RWPE2 (cell line): Measurements from ENCODE around the gene SGK2.

Experiments
- ATAC-seq: fragments of 200-7000 bp; cut with Tn5 transposase; 3 replicates; pipeline ENCODE4 v1.9.1; 2021; ENCODE audit warnings: low read depth
- DNase-seq: peaks from one replicate; pipeline ENCODE4 v3.0.0-alpha.2; 2020; ENCODE audit warnings: low spot score
- H3K27ac ChIP-seq: fragments of 450-650 bp; 2 replicates; pipeline ENCODE4 v1.5.1; 2017; ENCODE audit warnings: mild to moderate bottlenecking; ENCODE audit not compliant: poor library complexity, severe bottlenecking
- H3K27me3 ChIP-seq: fragments of 250-450 bp; sonication (Bioruptor Pico); 2 replicates; pipeline ENCODE4 v1.5.1; 2021; ENCODE audit warnings: mild to moderate bottlenecking, moderate library complexity; ENCODE audit not compliant: insufficient read depth, poor library complexity, severe bottlenecking
- H3K36me3 ChIP-seq: fragments of 250-450 bp; sonication (Bioruptor Pico); 2 replicates; pipeline ENCODE4 v1.5.1; 2020; ENCODE audit warnings: low read depth, mild to moderate bottlenecking, moderate library complexity
- H3K4me1 ChIP-seq: fragments of 250-450 bp; sonication (Bioruptor Pico); 2 replicates; pipeline ENCODE4 v1.5.1; 2021; ENCODE audit warnings: mild to moderate bottlenecking, moderate library complexity; ENCODE audit not compliant: insufficient read depth, poor library complexity, severe bottlenecking
- H3K4me3 ChIP-seq: fragments of 250-450 bp; sonication (Bioruptor Pico); 2 replicates; pipeline ENCODE4 v1.5.1; 2021; ENCODE audit warnings: mild to moderate bottlenecking, moderate library complexity; ENCODE audit not compliant: severe bottlenecking
- H3K9me3 ChIP-seq: fragments of 250-450 bp; sonication (Bioruptor Pico); 2 replicates; pipeline ENCODE4 v1.5.1; 2021; ENCODE audit warnings: mild to moderate bottlenecking, moderate library complexity; ENCODE audit not compliant: severe bottlenecking
- CTCF ChIP-seq: fragments of 450-650 bp; IDR thresholded peaks from one replicate; pipeline ENCODE4 v1.5.1; 2017; ENCODE audit warnings: mild to moderate bottlenecking, moderate library complexity; ENCODE audit not compliant: poor library complexity, severe bottlenecking

The SGK2 gene

DNA sequence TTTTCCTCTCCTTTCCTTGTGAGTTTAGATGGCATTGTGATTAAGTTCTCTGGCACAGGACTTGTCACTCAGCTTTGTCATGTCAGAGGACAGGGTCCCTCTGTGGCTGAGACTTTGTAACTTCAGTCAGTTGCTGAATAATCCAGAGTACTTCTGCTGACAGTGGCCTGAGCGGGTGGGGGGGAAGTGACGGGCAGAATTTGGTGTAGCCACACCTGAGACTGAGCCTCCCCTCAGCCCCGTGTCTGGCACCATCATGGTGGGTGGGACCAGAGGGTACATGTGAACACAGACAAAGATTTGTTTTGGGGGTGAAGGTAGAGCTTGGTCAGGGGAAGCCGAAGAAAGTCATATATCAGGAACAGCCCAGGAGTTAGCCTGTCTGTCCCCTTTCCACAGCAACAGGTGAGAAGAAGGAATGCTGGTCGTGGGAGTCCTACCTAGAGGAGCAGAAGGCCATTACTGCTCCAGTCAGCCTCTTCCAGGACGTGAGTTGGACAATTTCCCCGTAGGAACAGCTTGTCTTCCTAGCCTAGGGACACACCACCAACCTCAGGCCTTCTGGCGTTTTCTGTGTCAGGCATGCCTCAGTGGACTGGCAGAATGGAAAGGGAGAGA, 30.5 kb upstream of the SGK2 start:
- no peak for ATAC-seq
- Histone ChIP-seq H3K9me3 (peaks cover 2% of the 10 kb centered on the region), H3K27ac (no peak overlapping the region), H3K4me3 (no peak overlapping the region), H3K36me3 (no peaks in the 10 kb centered on the region), H3K27me3 (no peaks in the 10 kb centered on the region), H3K4me1 (no peaks in the 10 kb centered on the region)
- no peak for TF ChIP-seq CTCF
- peak; percentile 78 for DNase-seq

GRCh38 chr20:43529051-43529450, 29.8 kb upstream of the SGK2 start:
- ATAC-seq = no peak
- no peak for TF ChIP-seq CTCF

DNA sequence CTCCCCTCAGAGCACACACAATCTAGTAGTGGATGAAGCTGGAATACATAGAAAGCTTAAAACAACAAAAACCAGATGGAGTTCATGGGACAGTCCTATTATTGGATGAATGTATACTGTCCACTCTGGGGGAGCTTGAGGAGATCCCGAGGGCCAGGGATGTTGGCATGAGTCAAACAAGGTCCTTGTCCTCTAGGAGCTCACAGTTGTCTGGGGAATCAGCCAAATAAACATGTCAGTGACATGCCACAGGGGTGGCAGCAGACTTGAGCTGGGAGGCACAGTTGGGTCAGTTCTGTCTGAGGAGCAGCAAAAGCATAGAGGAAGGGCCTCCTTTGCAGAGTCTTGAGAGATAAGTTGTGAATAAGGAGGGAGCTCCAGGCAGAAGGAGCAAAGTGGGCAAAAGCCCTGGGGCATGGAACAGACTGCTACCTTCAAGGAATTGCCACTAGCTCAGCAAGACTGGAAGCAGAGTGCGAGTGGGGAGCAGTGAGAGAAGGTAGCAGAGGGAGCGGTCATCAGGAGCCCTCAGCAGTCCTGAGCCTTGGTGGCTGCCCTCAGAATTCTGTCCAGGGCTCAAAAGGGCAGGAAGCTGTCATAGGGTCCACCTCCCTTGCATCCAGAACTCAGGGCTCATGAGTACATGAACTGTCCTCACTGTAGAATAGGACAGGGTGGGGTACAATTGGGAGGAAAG, 29.2 kb upstream of the SGK2 start:
- Histone ChIP-seq H3K36me3 (no peaks in the 10 kb centered on the region), H3K27ac (no peak overlapping the region), H3K27me3 (no peaks in the 10 kb centered on the region), H3K4me3 (no peak overlapping the region), H3K9me3 (no peaks in the 10 kb centered on the region), H3K4me1 (no peaks in the 10 kb centered on the region)
- peak; percentile 49 for DNase-seq
- no peak for ATAC-seq
- TF ChIP-seq CTCF = no peak

More at GRCh38 chr20:43529051-43529450, 29.8 kb upstream of the SGK2 start:
- no peak overlapping the region for H3K27ac ChIP-seq
- peak; percentile 60 for DNase-seq
- no peaks in the 10 kb centered on the region for H3K36me3 ChIP-seq
- no peak overlapping the region for H3K4me3 ChIP-seq
- no peaks in the 10 kb centered on the region for H3K4me1 ChIP-seq
- H3K27me3 ChIP-seq = no peaks in the 10 kb centered on the region
- peaks cover 1% of the 10 kb centered on the region for H3K9me3 ChIP-seq

DNA sequence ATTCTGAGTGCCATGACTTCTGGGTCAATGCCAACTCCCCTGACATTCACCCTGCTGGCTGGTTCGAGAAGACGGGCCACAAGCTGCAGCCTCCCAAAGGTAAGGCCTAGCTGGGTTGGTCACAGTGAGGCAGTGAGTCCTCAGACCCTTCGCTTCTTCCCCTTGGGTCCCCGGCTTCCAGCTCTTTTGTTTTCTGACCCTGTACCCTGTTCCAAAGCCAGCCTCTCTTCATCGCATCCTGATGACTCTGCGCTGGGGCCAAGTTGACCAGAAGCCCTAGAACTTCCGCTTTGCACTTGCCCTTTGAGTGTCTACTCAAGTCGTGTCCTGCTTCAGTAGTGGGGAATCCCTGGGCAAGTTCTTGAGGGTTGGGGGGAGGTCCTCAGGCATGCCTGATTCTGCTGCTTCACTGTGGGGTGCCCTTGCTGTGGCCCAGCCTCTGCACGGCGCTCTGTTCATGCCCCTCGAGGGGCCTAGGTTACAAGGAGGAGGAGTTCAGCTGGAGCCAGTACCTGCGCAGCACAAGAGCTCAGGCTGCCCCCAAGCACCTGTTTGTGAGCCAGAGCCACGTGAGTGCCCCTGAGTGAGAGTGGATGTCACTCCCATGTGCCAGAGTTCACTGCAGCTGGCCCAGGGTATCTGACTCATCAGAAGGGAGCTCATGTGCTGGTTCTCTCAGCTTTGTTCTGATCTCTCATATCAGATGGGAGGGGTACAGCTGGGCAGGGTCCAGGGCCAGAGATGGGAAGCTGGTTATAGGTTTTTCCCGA, 28.3 kb upstream of the SGK2 start:
- no peaks in the 10 kb centered on the region for H3K4me1 ChIP-seq
- TF ChIP-seq CTCF = no peak
- DNase-seq = peak; percentile 70
- H3K4me3 ChIP-seq = no peak overlapping the region
- no peak for ATAC-seq
- H3K27ac ChIP-seq = no peak overlapping the region
- no peaks in the 10 kb centered on the region for H3K27me3 ChIP-seq
- H3K36me3 ChIP-seq = peaks cover 7% of the 10 kb centered on the region; the same call in 1 of the 2 replicates
- no peaks in the 10 kb centered on the region for H3K9me3 ChIP-seq
